RPMI7951 (cell line): ENCODE data around the gene TTC4. TPM values are rescaled to one million over a fixed set of nuclear protein-coding genes. Genes with fewer than 3 reads are reported as not detected.

Experiments
- DNase-seq: peaks from one replicate; pipeline ENCODE4 v3.0.0-alpha.2; 2012; ENCODE audit warnings: low read depth
- total RNA-seq: library from RNA; depleted of rRNA; stranded (reverse); fragments of >200 nt; shearing (Covaris generic); gene quantifications from 2 replicates; pipeline ENCODE4 v1.2.3, GENCODE V29; 2014

The TTC4 gene
- total RNA-seq, 1 experiment from 2014 or later: 24.0 TPM

- no peak for DNase-seq
Observed at GRCh38 chr1:54703471-54703870, 12.2 kb upstream of the TTC4 start.

- DNase-seq: no peak
Observed at GRCh38 chr1:54705153-54705552, 10.5 kb upstream of the TTC4 start.

- no peak for DNase-seq
Observed at GRCh38 chr1:54706419-54706818, 9.2 kb upstream of the TTC4 start.

GRCh38 chr1:54708385-54708784 is 7.3 kb upstream of the TTC4 start:
- no peak for DNase-seq

- DNase-seq: peak; percentile 19
Observed at GRCh38 chr1:54709547-54710292, 5.9 kb upstream of the TTC4 start.

- no peak for DNase-seq
Observed at GRCh38 chr1:54710434-54710833, 5.2 kb upstream of the TTC4 start.

GRCh38 chr1:54710841-54711240 is 4.8 kb upstream of the TTC4 start:
- no peak for DNase-seq

GRCh38 chr1:54711536-54711935 is 4.1 kb upstream of the TTC4 start:
- no peak for DNase-seq

GRCh38 chr1:54714881-54715492 is 674 bp upstream of the TTC4 start:
- DNase-seq: no peak

GRCh38 chr1:54716299-54717047 is 812 bp downstream of the TTC4 start:
- DNase-seq: peak; percentile 55

GRCh38 chr1:54721719-54722118 is 6.1 kb downstream of the TTC4 start:
- peak; percentile 5 for DNase-seq

- DNase-seq: no peak
Observed at GRCh38 chr1:54723985-54724384, 8.3 kb downstream of the TTC4 start.

GRCh38 chr1:54724771-54725170 is 9.1 kb downstream of the TTC4 start:
- DNase-seq: no peak

- DNase-seq: no peak
Observed at GRCh38 chr1:54728027-54728426, 12.4 kb downstream of the TTC4 start.

GRCh38 chr1:54736685-54737084 is 21.0 kb downstream of the TTC4 start:
- no peak for DNase-seq

GRCh38 chr1:54738244-54738643 is 22.6 kb downstream of the TTC4 start:
- no peak for DNase-seq

- DNase-seq: no peak
Observed at GRCh38 chr1:54741531-54741930, 25.9 kb downstream of the TTC4 start.

- no peak for DNase-seq
Observed at GRCh38 chr1:54742282-54742681, 26.6 kb downstream of the TTC4 start.

GRCh38 chr1:54743416-54744226 is 28.0 kb downstream of the TTC4 start:
- no peak for DNase-seq

GRCh38 chr1:54744696-54745095 is 29.0 kb downstream of the TTC4 start:
- DNase-seq: no peak

GRCh38 chr1:54745274-54745673 is 29.6 kb downstream of the TTC4 start:
- no peak for DNase-seq

- DNase-seq: no peak
Observed at GRCh38 chr1:54745864-54746263, 30.2 kb downstream of the TTC4 start.
